ENCODE measurements around the gene ITM2B. TPM values are rescaled to one million over a fixed set of nuclear protein-coding genes. Genes with fewer than 3 reads are reported as not detected.
"Not testable (repeated sequence)": the region's sequence is repeated elsewhere in the genome, so short reads cannot be mapped to it uniquely, and the experiment has no call there.

ITM2B gene
- total RNA-seq, 1 experiment from 2014 or later: 178 TPM

GRCh38 chr13:48201044-48201443 is 32.0 kb upstream of the ITM2B start (continued):
- TF ChIP-seq ZNF281 (CRISPR knock-in tag; IDR thresholded peaks at IDR 0.05) (no peak), PREB (CRISPR knock-in tag; IDR thresholded peaks at IDR 0.05; ENCODE audit: borderline replicate concordance) (no peak), RORB (CRISPR knock-in tag; IDR thresholded peaks at IDR 0.05) (no peak), NR2C2 (CRISPR knock-in tag; IDR thresholded peaks at IDR 0.05) (no peak)

- H3K4me1 Mint-ChIP-seq; H3K27me3 Mint-ChIP-seq (ENCODE audit: low read depth): not testable (repeated sequence)
Observed at GRCh38 chr13:48207207-48207606, 25.8 kb upstream of the ITM2B start.

GRCh38 chr13:48210178-48210577 is 22.8 kb upstream of the ITM2B start:
- H3K4me3 Mint-ChIP-seq: no peak overlapping the region
- H3K36me3 Mint-ChIP-seq: peaks cover 17% of the 10 kb centered on the region
- H3K27me3 Mint-ChIP-seq (ENCODE audit: low read depth): no peaks in the 10 kb centered on the region; the same call in 1 of the 2 replicates
- no peak for DNase-seq (ENCODE audit: low spot score)
- TF ChIP-seq ETV6 (CRISPR knock-in tag; IDR thresholded peaks at IDR 0.05): no peak
- TF ChIP-seq CTCF (IDR thresholded peaks at IDR 0.05): no peak
- TF ChIP-seq ERG (CRISPR knock-in tag; IDR thresholded peaks at IDR 0.05): no peak
- no peak for TF ChIP-seq CREM (CRISPR knock-in tag; IDR thresholded peaks at IDR 0.05)
- TF ChIP-seq CREB1 (CRISPR knock-in tag; IDR thresholded peaks at IDR 0.05): no peak
- TF ChIP-seq ZNF396 (CRISPR knock-in tag; IDR thresholded peaks at IDR 0.05; ENCODE audit: borderline replicate concordance): no peak
- no peak for TF ChIP-seq FOXJ3 (CRISPR knock-in tag; IDR thresholded peaks at IDR 0.05; ENCODE audit: borderline replicate concordance)
- no peak for TF ChIP-seq SOX15 (CRISPR knock-in tag; IDR thresholded peaks at IDR 0.05)
- no peak for TF ChIP-seq NFYB (CRISPR knock-in tag; conservative IDR thresholded peaks at IDR 0.05; ENCODE audit: low read depth)
- no peak for TF ChIP-seq GRHL2 (CRISPR knock-in tag; IDR thresholded peaks at IDR 0.05; ENCODE audit: insufficient replicate concordance, severe bottlenecking)
- TF ChIP-seq HMGXB4 (CRISPR knock-in tag; IDR thresholded peaks at IDR 0.05): no peak
- no peak for TF ChIP-seq NR1H2 (CRISPR knock-in tag; IDR thresholded peaks at IDR 0.05)
- TF ChIP-seq E2F4 (CRISPR knock-in tag; IDR thresholded peaks at IDR 0.05; ENCODE audit: borderline replicate concordance, low read depth): no peak
- no peaks in the 10 kb centered on the region for H3K4me1 Mint-ChIP-seq
- no peak overlapping the region for H3K27ac Mint-ChIP-seq
- no peak for ATAC-seq
- ChIA-PET POLR2A (no interaction called here), CTCF (no interaction called here)
- peaks cover 24% of the 10 kb centered on the region for H3K9me3 Mint-ChIP-seq

More at GRCh38 chr13:48207207-48207606, 25.8 kb upstream of the ITM2B start:
- peaks cover 17% of the 10 kb centered on the region for H3K36me3 Mint-ChIP-seq
- DNase-seq (ENCODE audit: low spot score); ATAC-seq; H3K27ac Mint-ChIP-seq; POLR2A ChIA-PET; H3K4me3 Mint-ChIP-seq; CTCF ChIA-PET: not testable (repeated sequence)
- H3K9me3 Mint-ChIP-seq: peaks cover 40% of the 10 kb centered on the region
